MCF 10A (cell line): ENCODE results near the gene OR2J1. TPM values are rescaled to one million over a fixed set of nuclear protein-coding genes. Genes with fewer than 3 reads are reported as not detected.

Source experiments
- BruUV-seq: library from RNA; stranded (reverse); fragments of 400-500 nt; replicated peaks from 2 replicates; lab custom pipeline; 2021; lab: Mats Ljungman, UMichigan
- CTCF ChIA-PET: fragments of 300-600 bp; sonication (Branson Sonifier 250); formaldehyde crosslinking; extraction: SDS; loops from one replicate; lab custom pipeline; 2021; ENCODE audit warnings: antibody characterized with exemption, inconsistent platforms; lab: Yijun Ruan, JAX
- POLR2A ChIA-PET: fragments of 300-600, 350-650 bp; sonication (Branson Sonifier 250); formaldehyde crosslinking; extraction: SDS; loops from one replicate; lab custom pipeline; 2020; ENCODE audit warnings: antibody characterized with exemption, inconsistent platforms; lab: Yijun Ruan, JAX
- DNase-seq: peaks from one replicate; pipeline ENCODE4 v3.0.0-alpha.2; 2018; ENCODE audit not compliant: unreplicated experiment
- H3K27ac Mint-ChIP-seq: one replicate; pipeline ENCODE4 v1.8.0; 2022; ENCODE audit warnings: mild to moderate bottlenecking, low read depth, mixed read lengths; ENCODE audit not compliant: unreplicated experiment
- H3K27me3 Mint-ChIP-seq: one replicate; pipeline ENCODE4 v1.8.0; 2022; ENCODE audit warnings: mixed read lengths; ENCODE audit not compliant: insufficient read depth, unreplicated experiment
- H3K36me3 Mint-ChIP-seq: one replicate; pipeline ENCODE4 v1.8.0; 2022; ENCODE audit warnings: mild to moderate bottlenecking, moderate library complexity, mixed read lengths; ENCODE audit not compliant: insufficient read depth, unreplicated experiment
- H3K4me1 Mint-ChIP-seq: one replicate; pipeline ENCODE4 v1.8.0; 2022; ENCODE audit warnings: mixed read lengths; ENCODE audit not compliant: insufficient read depth, unreplicated experiment
- H3K4me3 Mint-ChIP-seq: one replicate; pipeline ENCODE4 v1.8.0; 2022; ENCODE audit warnings: mild to moderate bottlenecking, moderate library complexity, mixed read lengths; ENCODE audit not compliant: unreplicated experiment
- H3K9me3 Mint-ChIP-seq: one replicate; pipeline ENCODE4 v1.8.0; 2022; ENCODE audit warnings: mixed read lengths; ENCODE audit not compliant: unreplicated experiment
- CTCF ChIP-seq: fragments of 200-600 bp; IDR thresholded peaks from one replicate; pipeline ENCODE4 v1.8.0; 2022; ENCODE audit warnings: antibody characterized with exemption, mild to moderate bottlenecking; ENCODE audit not compliant: unreplicated experiment
- intact Hi-C: fragments of 100-400 bp; cut with micrococcal nuclease; formaldehyde crosslinking; loops from 2 replicates; pipeline ENCODE4 v1.14.1; 2022
- total RNA-seq: library from RNA; stranded (reverse); gene quantifications from 2 replicates; pipeline ENCODE4 v1.2.3, GENCODE V29; 2022

The OR2J1 gene
- total RNA-seq, 1 experiment from 2014 or later = not detected

GRCh38 chr6:29081312-29081711 is 18.0 kb upstream of the OR2J1 start:
- no peaks in the 10 kb centered on the region for H3K9me3 Mint-ChIP-seq
- POLR2A ChIA-PET = no interaction called here
- intact Hi-C loops = no loop called here
- H3K4me1 Mint-ChIP-seq = no peaks in the 10 kb centered on the region
- no peak overlapping the region for H3K4me3 Mint-ChIP-seq
- no peaks in the 10 kb centered on the region for H3K36me3 Mint-ChIP-seq
- H3K27me3 Mint-ChIP-seq = peaks cover 42% of the 10 kb centered on the region
- H3K27ac Mint-ChIP-seq = no peak overlapping the region
- no peak for TF ChIP-seq CTCF
- no TSS peak for BruUV-seq
- CTCF ChIA-PET = no interaction called here
- DNase-seq = no peak

- CTCF ChIA-PET = no interaction called here
- BruUV-seq = no TSS peak
- no peak overlapping the region for H3K4me3 Mint-ChIP-seq
- POLR2A ChIA-PET = no interaction called here
- peaks cover 45% of the 10 kb centered on the region for H3K27me3 Mint-ChIP-seq
- no peak for TF ChIP-seq CTCF
- H3K27ac Mint-ChIP-seq = no peak overlapping the region
- no peaks in the 10 kb centered on the region for H3K4me1 Mint-ChIP-seq
- H3K36me3 Mint-ChIP-seq = no peaks in the 10 kb centered on the region
- DNase-seq = no peak
- intact Hi-C loops = no loop called here
- H3K9me3 Mint-ChIP-seq = no peaks in the 10 kb centered on the region
Observed at GRCh38 chr6:29082457-29082856, 16.8 kb upstream of the OR2J1 start.

- BruUV-seq = no TSS peak
- no peak for TF ChIP-seq CTCF
- ChIA-PET CTCF (no interaction called here), POLR2A (no interaction called here)
- no peaks in the 10 kb centered on the region for H3K4me1 Mint-ChIP-seq
- no peak within 1 kb of the TSS for H3K27ac Mint-ChIP-seq
- no peak for DNase-seq
- H3K4me3 Mint-ChIP-seq = no peak within 1 kb of the TSS
- no peaks in the 10 kb centered on the region for H3K9me3 Mint-ChIP-seq
- peaks cover 72% of the 10 kb centered on the region for H3K27me3 Mint-ChIP-seq
- intact Hi-C loops = no loop called here
- no peaks in the 10 kb centered on the region for H3K36me3 Mint-ChIP-seq
Observed at GRCh38 chr6:29087213-29087612, 12.1 kb upstream of the OR2J1 start, which contains the start of gene OR2B3. Gene OR2B3, minus strand, starts transcription at chr6:29087313. Its CDS starts 65 bp downstream, at chr6:29087248.

- no peaks in the 10 kb centered on the region for H3K9me3 Mint-ChIP-seq
- no peak overlapping the region for H3K4me3 Mint-ChIP-seq
- no peak overlapping the region for H3K27ac Mint-ChIP-seq
- no peak for TF ChIP-seq CTCF
- H3K36me3 Mint-ChIP-seq = no peaks in the 10 kb centered on the region
- peaks cover 63% of the 10 kb centered on the region for H3K27me3 Mint-ChIP-seq
- no peaks in the 10 kb centered on the region for H3K4me1 Mint-ChIP-seq
- POLR2A ChIA-PET = no interaction called here
- intact Hi-C loops = no loop called here
- BruUV-seq = no TSS peak
- no peak for DNase-seq
- CTCF ChIA-PET = no interaction called here
Observed at GRCh38 chr6:29092957-29093356, 6.3 kb upstream of the OR2J1 start.
